ENCODE data around the gene TPCN1.

TPCN1 gene

GRCh38 chr12:113239288-113239771, 18.1 kb downstream of the TPCN1 start:
- Histone ChIP-seq H3K36me3 (ENCODE audit: insufficient read depth, low read length) (no peaks in the 10 kb centered on the region), H3K9me3 (replicated peaks; ENCODE audit: low read length) (no peaks in the 10 kb centered on the region), H3K9ac (ENCODE audit: low read depth, low read length) (no peak overlapping the region), H3K27me3 (ENCODE audit: control insufficient read depth, insufficient read depth, low read length) (no peaks in the 10 kb centered on the region), H3K4me2 (ENCODE audit: low read length) (no peak overlapping the region), H3K4me1 (ENCODE audit: control insufficient read depth, insufficient read depth, low read length) (peaks cover 73% of the 10 kb centered on the region), H3K4me3 (ENCODE audit: low read length) (no peak overlapping the region)

GRCh38 chr12:113239811-113240331, 18.6 kb downstream of the TPCN1 start:
- Histone ChIP-seq H3K36me3 (ENCODE audit: insufficient read depth, low read length) (no peaks in the 10 kb centered on the region), H3K9ac (ENCODE audit: low read depth, low read length) (no peak overlapping the region), H3K9me3 (replicated peaks; ENCODE audit: low read length) (no peaks in the 10 kb centered on the region), H3K4me2 (ENCODE audit: low read length) (no peak overlapping the region), H3K4me3 (ENCODE audit: low read length) (no peak overlapping the region), H3K27me3 (ENCODE audit: control insufficient read depth, insufficient read depth, low read length) (no peaks in the 10 kb centered on the region), H3K4me1 (ENCODE audit: control insufficient read depth, insufficient read depth, low read length) (peaks cover 78% of the 10 kb centered on the region)

GRCh38 chr12:113240395-113240794, 19.1 kb downstream of the TPCN1 start:
- Histone ChIP-seq H3K9me3 (replicated peaks; ENCODE audit: low read length) (no peaks in the 10 kb centered on the region), H3K27me3 (ENCODE audit: control insufficient read depth, insufficient read depth, low read length) (no peaks in the 10 kb centered on the region), H3K4me1 (ENCODE audit: control insufficient read depth, insufficient read depth, low read length) (peaks cover 81% of the 10 kb centered on the region), H3K9ac (ENCODE audit: low read depth, low read length) (no peak overlapping the region), H3K4me2 (ENCODE audit: low read length) (no peak overlapping the region), H3K4me3 (ENCODE audit: low read length) (no peak overlapping the region), H3K36me3 (ENCODE audit: insufficient read depth, low read length) (no peaks in the 10 kb centered on the region)

GRCh38 chr12:113241191-113242025, 20.1 kb downstream of the TPCN1 start:
- Histone ChIP-seq H3K4me1 (ENCODE audit: control insufficient read depth, insufficient read depth, low read length) (peaks cover 84% of the 10 kb centered on the region), H3K9ac (ENCODE audit: low read depth, low read length) (peak overlapping the region; percentile 79), H3K4me2 (ENCODE audit: low read length) (peak overlapping the region; percentile 74), H3K27me3 (ENCODE audit: control insufficient read depth, insufficient read depth, low read length) (no peaks in the 10 kb centered on the region), H3K36me3 (ENCODE audit: insufficient read depth, low read length) (no peaks in the 10 kb centered on the region), H3K9me3 (replicated peaks; ENCODE audit: low read length) (no peaks in the 10 kb centered on the region), H3K4me3 (ENCODE audit: low read length) (peak overlapping the region; percentile 39)

- Histone ChIP-seq H3K4me2 (ENCODE audit: low read length) (peak overlapping the region; percentile 71), H3K9ac (ENCODE audit: low read depth, low read length) (peak overlapping the region; percentile 79), H3K27me3 (ENCODE audit: control insufficient read depth, insufficient read depth, low read length) (no peaks in the 10 kb centered on the region), H3K4me3 (ENCODE audit: low read length) (peak overlapping the region; percentile 39), H3K4me1 (ENCODE audit: control insufficient read depth, insufficient read depth, low read length) (peaks cover 86% of the 10 kb centered on the region), H3K9me3 (replicated peaks; ENCODE audit: low read length) (no peaks in the 10 kb centered on the region), H3K36me3 (ENCODE audit: insufficient read depth, low read length) (no peaks in the 10 kb centered on the region)
Measured at GRCh38 chr12:113242026-113242418, 20.8 kb downstream of the TPCN1 start.

- no peaks in the 10 kb centered on the region for H3K27me3 ChIP-seq (ENCODE audit: control insufficient read depth, insufficient read depth, low read length)
- no peak overlapping the region for H3K4me3 ChIP-seq (ENCODE audit: low read length)
- H3K4me1 ChIP-seq (ENCODE audit: control insufficient read depth, insufficient read depth, low read length), result peaks cover 88% of the 10 kb centered on the region
- H3K9ac ChIP-seq (ENCODE audit: low read depth, low read length), result peak overlapping the region; percentile 79
- H3K9me3 ChIP-seq (replicated peaks; ENCODE audit: low read length), result no peaks in the 10 kb centered on the region
- H3K4me2 ChIP-seq (ENCODE audit: low read length), result peak overlapping the region; percentile 71
- no peaks in the 10 kb centered on the region for H3K36me3 ChIP-seq (ENCODE audit: insufficient read depth, low read length)
Measured at GRCh38 chr12:113242560-113242959, 21.3 kb downstream of the TPCN1 start.

GRCh38 chr12:113244047-113244460, 22.8 kb downstream of the TPCN1 start:
- Histone ChIP-seq H3K9ac (ENCODE audit: low read depth, low read length) (peak overlapping the region; percentile 51), H3K27me3 (ENCODE audit: control insufficient read depth, insufficient read depth, low read length) (no peaks in the 10 kb centered on the region), H3K4me1 (ENCODE audit: control insufficient read depth, insufficient read depth, low read length) (peaks cover 74% of the 10 kb centered on the region), H3K4me2 (ENCODE audit: low read length) (peak overlapping the region; percentile 20), H3K4me3 (ENCODE audit: low read length) (no peak overlapping the region), H3K9me3 (replicated peaks; ENCODE audit: low read length) (no peaks in the 10 kb centered on the region), H3K36me3 (ENCODE audit: insufficient read depth, low read length) (no peaks in the 10 kb centered on the region)

GRCh38 chr12:113244478-113244958, 23.3 kb downstream of the TPCN1 start:
- Histone ChIP-seq H3K4me1 (ENCODE audit: control insufficient read depth, insufficient read depth, low read length) (peaks cover 69% of the 10 kb centered on the region), H3K9me3 (replicated peaks; ENCODE audit: low read length) (no peaks in the 10 kb centered on the region), H3K4me2 (ENCODE audit: low read length) (peak overlapping the region; percentile 4), H3K27me3 (ENCODE audit: control insufficient read depth, insufficient read depth, low read length) (no peaks in the 10 kb centered on the region), H3K4me3 (ENCODE audit: low read length) (no peak overlapping the region), H3K9ac (ENCODE audit: low read depth, low read length) (peak overlapping the region; percentile 51), H3K36me3 (ENCODE audit: insufficient read depth, low read length) (no peaks in the 10 kb centered on the region)

GRCh38 chr12:113245695-113246477, 24.6 kb downstream of the TPCN1 start:
- Histone ChIP-seq H3K36me3 (ENCODE audit: insufficient read depth, low read length) (no peaks in the 10 kb centered on the region), H3K4me3 (ENCODE audit: low read length) (peak overlapping the region; percentile 43), H3K9me3 (replicated peaks; ENCODE audit: low read length) (no peaks in the 10 kb centered on the region), H3K9ac (ENCODE audit: low read depth, low read length) (peak overlapping the region; percentile 63), H3K4me2 (ENCODE audit: low read length) (peak overlapping the region; percentile 72), H3K27me3 (ENCODE audit: control insufficient read depth, insufficient read depth, low read length) (no peaks in the 10 kb centered on the region), H3K4me1 (ENCODE audit: control insufficient read depth, insufficient read depth, low read length) (peaks cover 56% of the 10 kb centered on the region)

- peak overlapping the region; percentile 63 for H3K9ac ChIP-seq (ENCODE audit: low read depth, low read length)
- no peaks in the 10 kb centered on the region for H3K9me3 ChIP-seq (replicated peaks; ENCODE audit: low read length)
- peak overlapping the region; percentile 72 for H3K4me2 ChIP-seq (ENCODE audit: low read length)
- peaks cover 49% of the 10 kb centered on the region for H3K4me1 ChIP-seq (ENCODE audit: control insufficient read depth, insufficient read depth, low read length)
- H3K36me3 ChIP-seq (ENCODE audit: insufficient read depth, low read length), result no peaks in the 10 kb centered on the region
- peak overlapping the region; percentile 3 for H3K4me3 ChIP-seq (ENCODE audit: low read length)
- H3K27me3 ChIP-seq (ENCODE audit: control insufficient read depth, insufficient read depth, low read length), result no peaks in the 10 kb centered on the region
Measured at GRCh38 chr12:113246478-113247122, 25.3 kb downstream of the TPCN1 start.

Measured in skeletal muscle satellite cell (primary cell).